Activated CD4-positive, alpha-beta T cell treated with anti-CD3 and anti-CD28 coated beads for 4 hours (primary cell): ENCODE measurements around the gene AQP2.
A peak's percentile ranks its signal among the peaks of the same experiment; 100 is the strongest.

ENCODE experiments used
- DNase-seq, 2 donors: peaks; one replicate each; pipeline ENCODE4 v3.0.0-alpha.2; 2020

AQP2 gene

GRCh38 chr12:49942512-49942893 lies 8.0 kb upstream of the AQP2 start:
- DNase-seq = no peak

DNA sequence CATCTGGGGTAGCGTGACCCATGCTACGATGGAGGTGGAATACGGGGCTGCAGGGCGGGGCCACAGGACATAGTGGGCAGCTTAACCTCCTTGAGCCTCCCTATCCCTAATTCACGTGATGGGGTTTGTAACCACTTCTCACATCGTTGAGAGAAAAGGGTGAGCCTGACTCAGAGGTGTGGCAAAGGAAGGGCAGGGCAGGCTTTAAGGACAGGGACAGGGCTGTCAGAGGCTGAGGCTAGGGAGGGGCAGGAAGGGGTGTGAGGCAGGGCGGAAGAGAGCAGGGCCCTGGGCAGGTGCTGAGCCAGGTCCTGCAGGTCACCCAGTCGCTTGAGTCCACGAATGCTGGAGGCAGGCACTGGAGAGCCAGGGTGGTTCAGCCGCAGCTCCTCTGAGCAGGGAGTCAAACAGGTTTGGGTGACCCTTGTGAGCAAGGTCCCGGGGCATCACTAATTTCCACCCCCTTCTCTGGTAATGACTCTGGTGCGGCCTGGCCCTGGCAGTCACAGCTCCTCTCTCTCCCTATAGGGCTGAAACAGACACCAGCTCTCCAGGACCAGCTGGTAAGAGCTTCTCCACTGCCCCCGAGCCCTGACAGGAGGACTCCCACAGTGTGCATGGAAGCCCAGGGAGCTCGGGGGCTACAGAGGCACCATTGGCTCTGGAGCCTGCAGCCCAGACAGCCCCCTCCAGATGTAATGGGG lies 7.5 kb upstream of the AQP2 start:
- peak in 1 of 2 donors; percentile 10 for DNase-seq

GRCh38 chr12:49943625-49943960 lies 6.9 kb upstream of the AQP2 start:
- no peak for DNase-seq

GRCh38 chr12:49944046-49944445 lies 6.5 kb upstream of the AQP2 start:
- DNase-seq = no peak

- DNase-seq = no peak
Observed at GRCh38 chr12:49944718-49945117, 5.8 kb upstream of the AQP2 start.

GRCh38 chr12:49945394-49946080 lies 5.0 kb upstream of the AQP2 start:
- DNase-seq = peak; percentile 82 to 91

GRCh38 chr12:49946086-49946485 lies 4.5 kb upstream of the AQP2 start:
- DNase-seq = no peak

- no peak for DNase-seq
Observed at GRCh38 chr12:49946497-49946896, 4.0 kb upstream of the AQP2 start.

DNA sequence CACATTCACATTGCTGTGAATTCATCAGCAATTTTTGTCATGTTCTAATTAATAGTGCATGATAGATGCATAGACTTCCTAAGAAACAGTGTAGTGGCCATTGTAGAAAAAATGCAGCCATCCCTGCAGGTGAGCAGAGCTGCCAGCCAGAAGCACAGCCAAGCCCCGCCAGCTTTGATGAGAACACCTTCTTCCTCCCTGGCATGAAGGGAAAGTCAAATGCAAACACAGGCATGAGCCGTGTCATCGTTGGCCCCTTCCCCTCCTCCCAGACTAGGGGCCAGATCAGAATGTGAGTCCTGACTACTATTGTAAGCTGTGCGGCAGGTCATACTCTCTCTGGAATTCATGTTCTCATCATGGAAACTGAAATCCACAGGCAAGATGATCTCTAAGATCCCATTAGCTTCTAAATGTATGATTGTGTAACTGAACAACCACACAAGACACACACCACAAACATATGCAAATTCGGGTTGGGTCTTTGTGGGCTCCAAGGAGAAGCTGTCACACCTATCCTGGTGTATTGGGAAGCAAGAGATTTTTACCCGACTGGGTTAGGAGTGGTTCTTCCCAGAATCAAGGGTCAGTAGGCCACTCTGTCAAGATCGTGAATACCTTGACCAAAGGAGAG lies 2.8 kb upstream of the AQP2 start:
- DNase-seq = no peak

DNA sequence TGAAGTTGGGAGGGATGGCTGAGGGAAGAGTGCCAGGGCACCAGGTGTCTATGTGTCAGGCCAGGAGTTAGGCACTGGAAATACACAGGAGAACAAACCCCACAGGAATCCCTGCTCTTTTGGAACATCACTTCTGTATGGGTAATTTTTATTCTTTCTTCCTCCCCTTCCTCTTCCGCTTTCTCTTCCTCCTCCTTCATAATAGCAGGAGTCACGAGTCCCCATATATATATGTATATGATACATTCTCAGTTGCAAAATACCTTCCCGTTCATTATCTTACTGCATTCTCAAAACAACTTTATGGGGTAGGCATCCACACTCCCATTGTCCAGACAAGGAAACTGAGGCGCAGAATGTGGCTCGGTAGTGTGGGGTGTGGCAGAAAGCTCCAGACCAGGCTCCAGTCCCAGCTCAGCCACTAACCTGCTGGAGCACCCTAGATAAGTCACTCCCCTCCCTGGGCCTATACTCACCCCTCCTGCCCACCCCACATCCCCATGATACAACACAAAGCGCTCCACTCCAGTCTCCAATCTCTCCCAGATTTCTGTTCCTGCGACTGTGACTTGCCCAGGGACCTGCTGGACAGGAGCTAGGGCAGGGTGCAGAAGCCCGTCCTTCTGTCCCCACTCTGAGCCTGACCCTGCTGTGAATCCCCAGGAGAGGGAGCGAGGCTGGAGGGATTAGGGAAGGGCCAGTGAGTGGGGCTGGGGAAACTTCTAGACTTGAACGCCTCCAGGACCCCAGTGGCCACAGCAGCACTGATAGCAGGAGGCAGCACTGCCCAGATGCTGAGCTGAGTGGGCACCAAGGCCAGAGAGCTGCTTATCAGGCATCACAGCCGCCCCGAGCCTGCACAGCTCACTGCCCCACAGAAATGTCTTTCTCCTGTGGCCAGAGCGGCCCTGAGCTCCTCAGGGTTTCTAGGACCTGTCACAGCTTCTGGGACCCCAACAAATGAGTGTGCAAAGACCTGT lies 1.4 kb upstream of the AQP2 start:
- DNase-seq = no peak

DNA sequence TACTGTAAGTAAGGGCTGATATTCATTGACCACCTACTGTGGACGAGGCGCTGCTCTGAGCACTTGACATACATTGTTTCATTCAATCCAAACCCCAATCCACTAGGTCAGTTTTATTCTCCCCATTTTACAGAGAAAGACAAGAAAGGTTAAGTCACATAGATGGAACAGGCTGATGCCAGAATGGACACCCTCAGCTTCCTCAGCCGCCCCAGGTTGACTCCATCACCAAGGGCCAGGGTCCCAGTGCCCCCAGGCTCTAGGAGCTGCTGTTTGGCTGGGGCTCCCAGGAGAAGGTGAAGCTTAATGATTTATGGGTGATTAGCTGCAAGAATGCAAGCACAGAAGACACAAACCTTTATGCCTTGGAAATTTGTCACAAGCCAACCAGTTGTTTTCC lies 671 bp upstream of the AQP2 start:
- no peak for DNase-seq

DNA sequence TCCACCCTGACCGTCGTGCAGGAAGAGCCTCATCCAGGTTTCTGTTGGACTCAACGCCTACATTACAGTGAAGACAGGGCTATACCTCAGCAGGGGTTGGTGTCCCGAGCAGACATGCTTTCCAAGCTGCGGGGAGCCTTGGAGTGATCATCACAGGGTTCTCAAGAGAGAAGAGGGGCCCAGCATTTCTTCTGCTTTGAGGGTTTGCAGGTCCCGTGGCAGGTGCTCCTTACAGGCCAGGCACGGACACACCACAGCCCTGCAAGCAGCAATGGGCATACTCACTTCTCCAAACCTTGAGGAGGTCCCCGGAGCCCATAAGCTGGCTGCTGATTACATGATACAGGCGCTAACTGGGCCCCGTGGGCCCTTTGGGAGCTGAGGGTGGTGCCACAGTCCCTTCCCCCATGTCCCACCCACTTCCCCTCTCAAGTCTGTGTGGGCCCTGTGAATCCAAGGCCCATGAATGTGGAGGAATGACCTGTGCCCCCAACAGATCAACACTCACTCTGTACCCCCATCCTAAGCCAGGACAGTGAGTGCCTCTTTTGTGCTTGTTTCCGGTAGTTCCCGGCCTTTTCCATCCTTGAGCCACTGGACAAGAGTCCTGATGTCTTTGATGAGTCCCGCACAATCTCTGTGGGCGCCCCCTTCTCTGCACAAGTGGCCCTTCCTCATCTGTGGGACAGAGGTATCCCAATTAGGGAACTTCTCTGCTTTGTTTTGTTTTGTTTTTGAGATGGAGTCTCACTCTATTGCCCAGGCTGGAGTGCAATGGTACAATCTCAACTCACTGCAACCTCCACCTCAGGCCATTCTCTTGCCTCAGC lies 1.1 kb downstream of the AQP2 start:
- DNase-seq = no peak

GRCh38 chr12:49952391-49953055 lies 2.0 kb downstream of the AQP2 start:
- DNase-seq = no peak

GRCh38 chr12:49953151-49953550 lies 2.6 kb downstream of the AQP2 start:
- DNase-seq = no peak

GRCh38 chr12:49953961-49954846 lies 3.7 kb downstream of the AQP2 start:
- no peak for DNase-seq

DNA sequence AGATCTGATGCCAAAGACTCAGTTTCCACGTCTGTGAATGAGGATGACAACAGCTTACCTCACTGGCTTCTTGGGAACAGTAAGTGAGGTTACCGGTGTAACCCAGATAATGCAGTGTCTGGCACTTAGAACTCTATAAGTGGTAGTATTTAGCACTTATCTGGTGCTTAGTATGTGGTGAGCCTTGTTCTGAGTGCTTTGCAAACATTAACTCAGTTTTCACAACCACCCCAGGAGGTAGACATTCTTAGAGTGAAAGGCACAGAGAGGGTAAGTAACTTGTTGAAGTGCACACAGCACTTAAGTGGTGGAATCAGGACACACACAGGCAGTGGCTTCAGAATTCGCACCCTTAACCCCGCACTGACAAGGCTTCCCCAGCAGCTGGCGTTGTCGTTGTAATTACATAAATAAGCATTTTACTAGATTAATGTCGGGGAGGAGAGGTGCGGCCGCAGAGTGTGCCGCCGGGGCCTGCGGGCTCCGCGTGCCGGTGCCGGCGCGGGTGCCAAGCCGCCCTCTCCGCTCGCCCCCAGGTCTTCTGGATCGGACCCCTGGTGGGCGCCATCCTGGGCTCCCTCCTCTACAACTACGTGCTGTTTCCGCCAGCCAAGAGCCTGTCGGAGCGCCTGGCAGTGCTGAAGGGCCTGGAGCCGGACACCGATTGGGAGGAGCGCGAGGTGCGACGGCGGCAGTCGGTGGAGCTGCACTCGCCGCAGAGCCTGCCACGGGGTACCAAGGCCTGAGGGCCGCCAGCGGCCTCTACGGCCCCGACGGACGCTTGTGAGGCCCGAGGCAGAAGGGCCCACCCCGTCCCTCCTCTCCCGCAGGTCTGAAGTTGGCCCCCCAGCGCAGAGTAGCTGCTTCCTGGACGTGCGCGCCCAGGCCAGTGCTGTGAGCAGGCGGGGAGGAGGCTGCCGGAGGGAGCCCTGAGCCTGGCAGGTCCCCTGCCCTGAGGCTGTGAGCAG lies 4.6 kb downstream of the AQP2 start:
- no peak for DNase-seq

DNA sequence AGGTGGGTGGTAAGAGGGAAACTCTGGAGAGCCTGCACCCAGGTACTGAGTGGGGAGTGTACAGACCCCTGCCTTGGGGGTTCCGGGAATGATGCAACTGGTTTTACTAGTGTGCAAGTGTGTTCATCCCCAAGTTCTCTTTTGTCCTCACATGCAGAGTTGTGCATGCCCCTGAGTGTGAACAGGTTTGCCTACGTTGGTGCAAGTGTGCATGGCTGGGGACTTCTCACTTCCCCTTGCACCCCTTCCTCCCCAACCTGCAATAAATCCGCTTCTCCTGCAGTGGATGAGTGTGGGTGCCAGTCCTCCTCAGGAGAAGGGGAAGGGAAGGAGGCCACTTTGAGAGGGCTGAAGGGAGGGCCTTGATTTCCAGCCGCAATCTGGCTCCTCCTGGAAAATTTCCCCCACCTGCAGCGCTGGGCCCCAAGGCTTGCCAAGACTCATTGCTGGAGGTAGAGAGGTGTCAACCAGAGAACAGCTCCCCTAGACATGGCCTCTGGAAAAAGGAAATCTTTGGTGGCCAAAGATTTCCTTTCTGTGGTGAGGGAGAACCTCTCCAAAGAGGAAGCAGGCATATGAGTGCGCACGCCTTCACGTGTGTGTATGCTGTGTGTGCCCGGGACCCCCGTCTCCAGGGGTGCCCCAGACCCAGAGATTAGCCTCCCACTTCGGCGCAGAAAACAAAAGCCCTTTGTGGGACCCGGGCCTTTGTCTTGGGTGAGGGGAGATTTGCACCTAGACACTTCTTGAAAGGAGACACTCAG lies 5.5 kb downstream of the AQP2 start:
- no peak for DNase-seq
